NT2/D1 (cell line): ENCODE measurements around the gene PTRHD1.

Experiments
- SUZ12 ChIP-seq: IDR thresholded peaks from 2 replicates; pipeline ENCODE4 v1.6.1; 2011; ENCODE audit not compliant: insufficient read length, insufficient read depth; ENCODE audit errors: extremely low read depth
- YY1 ChIP-seq: IDR thresholded peaks from 2 replicates; pipeline ENCODE4 v1.6.1; 2011; ENCODE audit not compliant: insufficient read length, insufficient read depth

DNA sequence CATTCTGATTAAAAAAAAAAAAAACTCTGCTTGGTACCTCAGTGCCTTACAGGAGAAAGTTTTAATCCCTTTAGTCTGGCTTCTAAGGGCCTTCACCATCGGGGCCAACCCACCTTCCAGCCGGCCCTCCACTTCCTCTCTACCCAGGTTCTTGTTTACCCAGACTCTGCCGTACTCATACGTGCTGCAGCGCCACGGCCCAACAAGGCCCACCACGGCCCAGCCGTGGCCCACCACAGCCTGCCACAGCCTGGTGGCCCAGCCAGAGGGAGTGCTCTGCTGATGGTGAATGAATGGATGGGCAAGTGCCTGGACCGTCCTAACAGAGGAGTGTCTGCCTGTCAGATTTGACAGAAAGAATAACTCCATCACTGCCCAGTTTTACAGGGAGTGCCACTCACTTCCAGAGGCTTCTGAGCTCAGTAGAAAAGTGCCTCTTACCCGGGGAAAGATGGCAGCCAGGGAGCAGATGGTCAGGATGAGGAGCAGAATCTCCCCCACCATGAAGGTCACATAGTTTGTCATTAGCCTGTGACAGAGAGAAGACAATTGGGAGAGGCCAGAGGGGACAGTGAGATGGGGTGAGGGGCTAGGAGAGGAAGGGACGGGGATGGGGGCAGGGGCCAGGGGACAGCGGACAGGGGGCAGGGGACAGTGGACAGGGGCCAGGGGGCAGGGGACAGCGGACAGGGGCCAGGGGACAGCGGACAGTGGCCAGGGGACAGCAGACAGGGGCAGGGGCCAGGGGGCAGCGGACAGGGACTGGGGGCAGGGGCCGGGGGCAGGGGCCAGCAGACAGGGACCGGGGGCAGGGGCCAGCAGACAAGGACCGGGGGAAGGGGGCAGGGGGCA is 38.3 kb upstream of the PTRHD1 start:
- TF ChIP-seq YY1: no peak
- no peak for TF ChIP-seq SUZ12
